Jurkat, Clone E6-1 (cell line): Measurements from ENCODE around the gene SSUH2.

Source experiments
- DNase-seq: peaks from one replicate; pipeline ENCODE4 v3.0.0-alpha.2; 2011; ENCODE audit warnings: low read depth, low spot score
- H3K4me3 ChIP-seq: 2 replicates; pipeline ENCODE4 v1.5.1; 2011; ENCODE audit warnings: mild to moderate bottlenecking, low read length, control low read depth, moderate library complexity

Gene SSUH2

GRCh38 chr3:8573342-8573926 lies 71.2 kb downstream of the SSUH2 start:
- no peak for DNase-seq
- H3K4me3 ChIP-seq, result no peak overlapping the region

- H3K4me3 ChIP-seq, result no peak overlapping the region
- DNase-seq, result peak; percentile 4
These were observed 73.3 kb downstream of the SSUH2 start for GRCh38 chr3:8571256-8571655.
